ENCODE results near the gene CDK2AP2.
"Not testable (repeated sequence)": the region's sequence is repeated elsewhere in the genome, so short reads cannot be mapped to it uniquely, and the experiment has no call there.

CDK2AP2 gene

GRCh38 chr11:67466962-67467771, 40.8 kb downstream of the CDK2AP2 start:
- peak overlapping the region; percentile 91 to 95 (median 95) for H3K4me3 Mint-ChIP-seq
- no peaks in the 10 kb centered on the region for H3K27me3 Mint-ChIP-seq (ENCODE audit: low read depth)
- H3K27ac Mint-ChIP-seq: peak overlapping the region; percentile 30 to 92 (median 50)
- peaks cover 6% of the 10 kb centered on the region for H3K4me1 Mint-ChIP-seq
- no peaks in the 10 kb centered on the region for H3K9me3 Mint-ChIP-seq
- TF ChIP-seq CTCF (IDR thresholded peaks at IDR 0.05; ENCODE audit: unreplicated experiment in 3 of 3): no peak
- no peaks in the 10 kb centered on the region for H3K36me3 Mint-ChIP-seq (ENCODE audit: low read depth)

GRCh38 chr11:67466367-67466766, 41.6 kb downstream of the CDK2AP2 start:
- no peaks in the 10 kb centered on the region for H3K27me3 Mint-ChIP-seq (ENCODE audit: low read depth)
- no peaks in the 10 kb centered on the region for H3K36me3 Mint-ChIP-seq (ENCODE audit: low read depth)
- TF ChIP-seq CTCF (IDR thresholded peaks at IDR 0.05; ENCODE audit: unreplicated experiment in 3 of 3): no peak
- no peaks in the 10 kb centered on the region for H3K9me3 Mint-ChIP-seq
- peaks cover 6% of the 10 kb centered on the region for H3K4me1 Mint-ChIP-seq
- peak overlapping the region; percentile 69 to 95 (median 91) for H3K4me3 Mint-ChIP-seq
- peak overlapping the region in 1 of 3 experiments; percentile 30 for H3K27ac Mint-ChIP-seq

- not testable (repeated sequence) for H3K27me3 Mint-ChIP-seq (ENCODE audit: low read depth); H3K36me3 Mint-ChIP-seq (ENCODE audit: low read depth); H3K9me3 Mint-ChIP-seq; H3K4me1 Mint-ChIP-seq
- Mint-ChIP-seq H3K4me3 (peak overlapping the region; percentile 81), H3K27ac (peak overlapping the region; percentile 51 to 88 (median 73))
These were observed 42.4 kb downstream of the CDK2AP2 start for GRCh38 chr11:67465530-67465929.

- Mint-ChIP-seq H3K36me3 (ENCODE audit: low read depth) (no peaks in the 10 kb centered on the region), H3K4me3 (peak overlapping the region; percentile 81), H3K27ac (peak overlapping the region; percentile 51 to 88 (median 73)), H3K4me1 (peaks cover 6% of the 10 kb centered on the region), H3K27me3 (ENCODE audit: low read depth) (no peaks in the 10 kb centered on the region), H3K9me3 (no peaks in the 10 kb centered on the region)
- TF ChIP-seq CTCF (IDR thresholded peaks at IDR 0.05; ENCODE audit: unreplicated experiment in 3 of 3): no peak
These were observed 42.8 kb downstream of the CDK2AP2 start for GRCh38 chr11:67465189-67465510.

- Mint-ChIP-seq H3K27ac (peak overlapping the region; percentile 61 to 88 (median 75)), H3K27me3 (ENCODE audit: low read depth) (no peaks in the 10 kb centered on the region), H3K36me3 (ENCODE audit: low read depth) (no peaks in the 10 kb centered on the region), H3K9me3 (no peaks in the 10 kb centered on the region), H3K4me3 (peak overlapping the region; percentile 78 to 81 (median 81)), H3K4me1 (peaks cover 6% of the 10 kb centered on the region)
- no peak for TF ChIP-seq CTCF (IDR thresholded peaks at IDR 0.05; ENCODE audit: unreplicated experiment in 3 of 3)
These were observed 43.4 kb downstream of the CDK2AP2 start for GRCh38 chr11:67464411-67465188.

- no peaks in the 10 kb centered on the region for H3K36me3 Mint-ChIP-seq (ENCODE audit: low read depth)
- peak overlapping the region; percentile 61 to 88 (median 75) for H3K27ac Mint-ChIP-seq
- no peak for TF ChIP-seq CTCF (IDR thresholded peaks at IDR 0.05; ENCODE audit: unreplicated experiment in 3 of 3)
- H3K9me3 Mint-ChIP-seq: no peaks in the 10 kb centered on the region
- no peaks in the 10 kb centered on the region for H3K27me3 Mint-ChIP-seq (ENCODE audit: low read depth)
- H3K4me3 Mint-ChIP-seq: peak overlapping the region; percentile 78 to 81 (median 81)
- peaks cover 6% of the 10 kb centered on the region for H3K4me1 Mint-ChIP-seq
These were observed 44.1 kb downstream of the CDK2AP2 start for GRCh38 chr11:67463680-67464410.
